Cardiac muscle cell (in vitro differentiated cells and primary cell): ENCODE measurements around the gene ADGRL2. TPM values are rescaled to one million over a fixed set of nuclear protein-coding genes. Genes with fewer than 3 reads are reported as not detected.
A peak's percentile ranks its signal among the peaks of the same experiment; 100 is the strongest.
"Not testable (repeated sequence)": the region's sequence is repeated elsewhere in the genome, so short reads cannot be mapped to it uniquely, and the experiment has no call there.

Source experiments
- DNase-seq, 2 donors: peaks; one replicate each; pipeline versions ENCODE4 v3.0.0 to v3.0.0-alpha.2; 2010 to 2017; ENCODE audit warnings: low read depth in 1 of 2, low spot score in 1 of 2
- H3K27ac ChIP-seq: fragments of 200-600 bp; sonication (generic); 2 replicates; pipeline ENCODE4 v1.5.1; 2016
- H3K27me3 ChIP-seq: fragments of 200-600 bp; sonication (generic); 2 replicates; pipeline ENCODE4 v1.6.0; 2016; ENCODE audit warnings: control low read depth
- H3K36me3 ChIP-seq: fragments of 200-600 bp; sonication (generic); 2 replicates; pipeline ENCODE4 v1.5.1; 2016; ENCODE audit warnings: control low read depth
- H3K4me1 ChIP-seq: fragments of 200-600 bp; sonication (generic); 2 replicates; pipeline ENCODE4 v1.8.1; 2017; ENCODE audit warnings: low read depth, mild to moderate bottlenecking, mixed run types
- H3K4me3 ChIP-seq: fragments of 200-600 bp; sonication (generic); 2 replicates; pipeline ENCODE4 v1.5.1; 2016; ENCODE audit warnings: mild to moderate bottlenecking
- H3K9me3 ChIP-seq: fragments of 200-600 bp; sonication (generic); 2 replicates; pipeline ENCODE4 v1.5.1; 2017; ENCODE audit warnings: low read depth, mild to moderate bottlenecking, control low read depth
- polyA plus RNA-seq: library from polyadenylated mRNA; unstranded; fragments of >200 nt; fragmentation: Nextera tagmentation; extraction: Ambion mirVana; gene quantifications from 2 replicates; pipeline ENCODE4 v1.2.1, GENCODE V29; 2016
- total RNA-seq: library from RNA; depleted of rRNA; stranded (reverse); fragments of >200 nt; gene quantifications from 2 replicates; pipeline ENCODE4 v1.2.3, GENCODE V29; 2016
- TF ChIP-seq, protein P1 (sequence below): IDR thresholded peaks from 2 replicates; pipeline ENCODE4 v1.5.1; 2012; ENCODE audit warnings: low read depth, mild to moderate bottlenecking, low read length

Gene ADGRL2
- total and polyA plus RNA-seq, 2 experiments from 2014 or later = 34.1 to 70.3 TPM

- peaks cover 40% of the 10 kb centered on the region for H3K4me1 ChIP-seq
- H3K27ac ChIP-seq = peak overlapping the region; percentile 32
- H3K36me3 ChIP-seq = no peaks in the 10 kb centered on the region
- TF ChIP-seq, protein P1, sequence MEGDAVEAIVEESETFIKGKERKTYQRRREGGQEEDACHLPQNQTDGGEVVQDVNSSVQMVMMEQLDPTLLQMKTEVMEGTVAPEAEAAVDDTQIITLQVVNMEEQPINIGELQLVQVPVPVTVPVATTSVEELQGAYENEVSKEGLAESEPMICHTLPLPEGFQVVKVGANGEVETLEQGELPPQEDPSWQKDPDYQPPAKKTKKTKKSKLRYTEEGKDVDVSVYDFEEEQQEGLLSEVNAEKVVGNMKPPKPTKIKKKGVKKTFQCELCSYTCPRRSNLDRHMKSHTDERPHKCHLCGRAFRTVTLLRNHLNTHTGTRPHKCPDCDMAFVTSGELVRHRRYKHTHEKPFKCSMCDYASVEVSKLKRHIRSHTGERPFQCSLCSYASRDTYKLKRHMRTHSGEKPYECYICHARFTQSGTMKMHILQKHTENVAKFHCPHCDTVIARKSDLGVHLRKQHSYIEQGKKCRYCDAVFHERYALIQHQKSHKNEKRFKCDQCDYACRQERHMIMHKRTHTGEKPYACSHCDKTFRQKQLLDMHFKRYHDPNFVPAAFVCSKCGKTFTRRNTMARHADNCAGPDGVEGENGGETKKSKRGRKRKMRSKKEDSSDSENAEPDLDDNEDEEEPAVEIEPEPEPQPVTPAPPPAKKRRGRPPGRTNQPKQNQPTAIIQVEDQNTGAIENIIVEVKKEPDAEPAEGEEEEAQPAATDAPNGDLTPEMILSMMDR = no peak
- no peaks in the 10 kb centered on the region for H3K9me3 ChIP-seq
- DNase-seq = peak; percentile 20 to 57
- H3K27me3 ChIP-seq = no peaks in the 10 kb centered on the region
- H3K4me3 ChIP-seq = no peak overlapping the region
Observed at GRCh38 chr1:81876901-81877733, 76.4 kb downstream of the ADGRL2 start.

GRCh38 chr1:81877940-81878339, 77.2 kb downstream of the ADGRL2 start:
- H3K27me3 ChIP-seq = no peaks in the 10 kb centered on the region
- H3K27ac ChIP-seq = peak overlapping the region; percentile 9
- DNase-seq = peak in 1 of 2 donors; percentile 27
- H3K9me3 ChIP-seq = no peaks in the 10 kb centered on the region
- H3K4me3 ChIP-seq = no peak overlapping the region
- TF ChIP-seq, protein P1 = no peak
- peaks cover 40% of the 10 kb centered on the region for H3K4me1 ChIP-seq
- H3K36me3 ChIP-seq = no peaks in the 10 kb centered on the region

DNA sequence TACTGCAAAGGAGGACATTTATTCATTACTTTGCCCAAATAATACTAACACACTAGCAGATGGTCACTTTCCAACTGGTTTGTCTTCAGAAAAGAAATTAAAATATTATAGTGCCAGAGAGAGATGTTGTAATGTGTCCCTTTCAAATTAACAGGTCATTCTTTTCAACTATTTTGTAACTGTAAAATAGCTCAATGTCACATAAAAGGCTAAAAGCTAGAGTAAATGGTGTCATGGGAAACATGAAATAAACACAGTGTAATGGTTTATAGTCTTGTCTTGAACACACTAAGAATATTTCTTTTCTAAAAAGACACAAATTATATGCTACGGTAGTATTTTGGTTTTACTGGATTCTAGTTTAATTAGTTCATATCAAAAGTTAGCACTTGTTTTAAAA, 77.8 kb downstream of the ADGRL2 start:
- no peak for DNase-seq
- no peak overlapping the region for H3K4me3 ChIP-seq
- TF ChIP-seq, protein P1 = no peak
- H3K9me3 ChIP-seq = no peaks in the 10 kb centered on the region
- H3K27ac ChIP-seq = no peak overlapping the region
- no peaks in the 10 kb centered on the region for H3K36me3 ChIP-seq
- no peaks in the 10 kb centered on the region for H3K27me3 ChIP-seq
- peaks cover 40% of the 10 kb centered on the region for H3K4me1 ChIP-seq

DNA sequence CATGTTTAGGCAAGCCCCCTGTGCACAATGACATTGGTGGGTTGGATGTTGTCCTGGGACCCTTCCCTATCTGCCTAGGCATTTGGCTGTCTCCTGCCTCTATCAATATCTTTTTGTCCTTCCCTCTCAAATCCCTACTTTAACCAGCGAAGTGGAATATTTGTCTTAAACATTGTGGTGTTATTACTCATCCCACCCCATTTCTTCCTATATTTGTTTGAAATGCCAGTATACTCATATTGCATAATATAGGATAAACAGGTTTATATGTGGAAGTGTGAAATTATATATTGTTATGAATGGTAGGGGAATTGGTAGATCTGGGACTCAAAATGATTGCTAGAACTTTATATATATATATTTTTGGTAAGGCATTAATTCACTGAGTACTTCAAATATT, 80.0 kb downstream of the ADGRL2 start:
- H3K27me3 ChIP-seq = no peaks in the 10 kb centered on the region
- H3K9me3 ChIP-seq = no peaks in the 10 kb centered on the region
- TF ChIP-seq, protein P1 = no peak
- no peak overlapping the region for H3K27ac ChIP-seq
- DNase-seq = no peak
- H3K4me1 ChIP-seq = peaks cover 28% of the 10 kb centered on the region
- no peaks in the 10 kb centered on the region for H3K36me3 ChIP-seq
- H3K4me3 ChIP-seq = no peak overlapping the region

- no peak for DNase-seq
- H3K36me3 ChIP-seq = no peaks in the 10 kb centered on the region
- TF ChIP-seq, protein P1 = no peak
- peak overlapping the region; percentile 27 for H3K27ac ChIP-seq
- H3K27me3 ChIP-seq = no peaks in the 10 kb centered on the region
- peaks cover 14% of the 10 kb centered on the region for H3K4me1 ChIP-seq
- no peak overlapping the region for H3K4me3 ChIP-seq
- no peaks in the 10 kb centered on the region for H3K9me3 ChIP-seq
Observed at GRCh38 chr1:81885291-81885690, 84.6 kb downstream of the ADGRL2 start.

DNA sequence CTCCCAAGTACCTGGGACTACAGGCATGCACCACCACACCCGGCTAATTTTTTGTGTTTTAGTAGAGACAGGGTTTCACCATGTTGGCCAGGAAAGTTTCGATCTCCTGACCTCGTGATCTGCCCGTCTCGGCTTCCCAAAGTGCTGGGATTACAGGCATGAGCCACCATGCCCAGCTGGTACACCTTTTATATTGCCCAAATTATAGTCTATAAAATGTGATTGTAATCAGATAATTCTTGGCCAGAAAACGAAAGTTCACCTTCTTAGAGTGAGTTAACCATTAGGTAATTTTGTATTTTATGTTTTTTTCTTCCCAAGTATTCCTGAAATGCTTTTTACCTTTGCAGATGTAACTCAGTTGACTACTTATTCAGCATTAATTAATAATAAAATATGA, 85.6 kb downstream of the ADGRL2 start:
- not testable (repeated sequence) for DNase-seq, H3K27me3 ChIP-seq, H3K36me3 ChIP-seq, H3K9me3 ChIP-seq, H3K4me3 ChIP-seq, H3K27ac ChIP-seq
- H3K4me1 ChIP-seq = peaks cover 14% of the 10 kb centered on the region
